Right hindlimb (tissue), 1 donor: ENCODE measurements around the gene CRYAB.
"Not testable (repeated sequence)": the region's sequence is repeated elsewhere in the genome, so short reads cannot be mapped to it uniquely, and the experiment has no call there.

Source experiments
- DNase-seq: peaks from one replicate; pipeline ENCODE4 v3.0.0-alpha.2; 2018

CRYAB gene

DNA sequence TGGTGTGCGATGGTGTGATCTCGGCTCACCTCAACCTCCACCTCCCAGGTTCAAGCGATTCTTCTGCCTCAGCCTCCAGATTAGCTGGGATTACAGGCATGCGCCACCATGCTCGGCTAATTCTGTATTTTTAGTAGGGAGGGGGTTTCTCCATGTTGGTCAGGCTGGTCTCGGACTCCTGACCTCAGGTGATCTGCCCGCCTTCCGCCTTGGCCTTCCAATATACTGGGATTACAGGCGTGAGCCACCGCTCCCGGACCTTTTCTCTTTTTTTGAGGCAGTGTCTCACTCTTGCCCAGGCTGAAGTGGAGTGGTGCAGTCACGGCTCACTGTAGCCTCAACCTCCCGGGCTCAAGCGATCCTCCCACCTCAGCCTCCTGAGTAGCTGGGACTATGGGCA is 21.6 kb upstream of the CRYAB start:
- not testable (repeated sequence) for DNase-seq

GRCh38 chr11:111932611-111932950 is 21.0 kb upstream of the CRYAB start:
- no peak for DNase-seq

GRCh38 chr11:111930472-111930871 is 18.9 kb upstream of the CRYAB start:
- DNase-seq = no peak

DNA sequence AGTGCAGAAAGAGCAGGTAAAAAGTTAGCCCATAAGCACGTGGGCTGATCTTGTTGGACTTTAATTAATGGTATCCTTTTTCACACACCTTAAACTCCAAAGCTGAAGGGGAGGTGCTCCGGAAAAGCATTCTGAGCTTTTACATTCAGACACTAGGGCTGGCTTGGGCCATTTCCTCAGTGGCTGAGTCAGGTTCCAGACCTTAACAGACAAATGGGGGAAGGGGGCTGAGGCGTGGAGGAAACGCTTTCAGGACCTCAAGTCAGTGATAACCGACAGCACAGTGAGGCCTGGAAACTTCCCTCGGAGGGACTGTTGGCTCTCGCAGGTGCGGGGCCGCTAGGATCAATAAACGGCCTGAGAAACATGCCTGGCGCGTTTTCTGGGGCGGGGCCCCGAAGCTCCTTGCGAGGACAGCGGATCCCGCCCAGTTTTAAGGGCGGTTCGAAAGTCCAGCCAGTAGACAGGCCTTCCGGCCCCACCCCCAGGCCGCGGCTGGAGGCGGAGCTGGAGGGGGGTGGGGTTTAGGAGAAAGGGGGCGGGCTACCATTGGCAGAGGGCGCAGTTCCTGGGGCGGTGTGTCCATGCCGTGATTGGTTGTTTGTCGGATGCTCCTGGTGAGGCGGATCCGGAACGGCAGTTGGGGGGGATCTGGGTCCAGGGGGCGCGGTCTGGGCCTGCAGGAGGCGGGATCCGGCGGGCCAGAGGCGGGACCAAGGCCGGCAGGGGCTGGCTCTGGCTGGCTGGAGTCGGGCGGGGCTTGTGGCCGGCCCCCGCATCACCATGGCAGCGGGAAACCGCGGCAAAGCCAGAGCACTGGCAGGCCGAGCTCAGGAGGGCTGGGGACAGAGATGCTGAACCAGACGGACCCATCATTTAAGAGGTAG is 15.2 kb upstream of the CRYAB start:
- DNase-seq = peak; percentile 99

DNA sequence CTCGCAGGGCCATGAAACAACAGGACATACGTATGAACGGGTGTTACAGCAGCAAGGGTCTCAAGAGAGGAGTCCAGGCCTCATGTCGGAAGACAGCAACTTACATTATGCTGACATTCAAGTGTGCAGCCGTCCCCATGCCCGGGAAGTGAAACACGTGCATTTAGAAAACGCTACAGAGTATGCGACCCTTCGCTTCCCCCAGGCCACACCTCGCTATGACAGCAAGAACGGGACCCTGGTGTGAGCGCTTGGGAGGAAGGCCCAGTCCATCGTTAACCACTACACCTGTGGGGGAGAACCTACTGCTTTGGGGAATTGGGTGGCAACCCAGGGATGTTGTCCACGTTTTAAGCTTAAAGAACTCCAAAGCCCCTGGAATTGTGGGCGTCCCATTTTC is 14.4 kb upstream of the CRYAB start:
- DNase-seq = no peak

- DNase-seq = no peak
These were observed 12.4 kb upstream of the CRYAB start for GRCh38 chr11:111923951-111924350.

- DNase-seq = no peak
These were observed 11.8 kb upstream of the CRYAB start for GRCh38 chr11:111923351-111923788.

DNA sequence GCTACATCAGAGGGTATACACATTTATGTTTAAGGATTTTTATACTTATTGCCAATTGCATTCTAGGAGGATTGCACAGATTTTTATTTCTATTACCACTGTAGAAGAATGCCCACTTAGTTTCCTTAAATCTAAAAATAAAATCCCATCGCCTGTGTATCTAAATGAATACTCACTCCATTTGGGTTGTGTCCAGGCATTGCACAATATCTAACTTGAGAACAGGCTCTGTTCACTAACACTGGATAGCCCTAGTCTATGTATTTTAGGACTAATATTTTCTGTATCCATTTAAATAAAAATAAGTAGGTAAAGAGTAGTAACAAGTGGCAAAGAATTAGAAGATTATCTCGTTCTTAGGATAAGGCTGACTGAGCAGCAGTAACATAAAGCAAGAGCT is 11.2 kb upstream of the CRYAB start:
- DNase-seq = no peak

DNA sequence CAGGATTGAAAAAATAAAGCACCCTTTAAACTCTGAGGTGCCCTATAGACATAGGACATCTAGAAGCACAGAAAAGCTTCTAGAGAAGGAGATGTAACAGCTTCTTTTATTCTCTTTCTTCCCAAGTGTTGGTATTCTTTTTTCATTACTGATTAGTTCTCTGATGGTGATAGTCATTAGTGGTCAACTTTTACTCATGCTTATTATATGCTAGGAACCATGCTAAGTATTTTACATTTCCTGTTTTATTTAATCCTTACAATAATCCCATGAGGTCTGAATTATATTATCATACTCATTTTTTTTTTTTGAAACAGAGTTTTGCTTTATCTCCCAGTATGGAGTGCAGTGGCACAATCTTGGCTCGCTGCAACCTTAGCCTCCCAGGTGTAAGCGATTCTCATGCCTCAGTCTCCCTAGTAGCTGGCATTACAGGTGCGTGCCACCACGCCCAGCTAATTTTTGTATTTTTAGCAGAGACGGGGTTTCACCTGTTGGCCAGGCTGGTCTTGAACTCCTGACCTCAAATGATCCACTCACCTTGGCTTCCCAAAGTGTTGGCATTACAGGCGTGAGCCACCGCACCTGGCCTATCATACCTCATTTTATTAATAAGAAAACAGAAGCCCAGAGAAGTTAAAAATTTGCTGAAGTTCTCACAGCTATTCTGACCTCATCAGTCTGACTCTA is 10.1 kb upstream of the CRYAB start:
- no peak for DNase-seq

DNA sequence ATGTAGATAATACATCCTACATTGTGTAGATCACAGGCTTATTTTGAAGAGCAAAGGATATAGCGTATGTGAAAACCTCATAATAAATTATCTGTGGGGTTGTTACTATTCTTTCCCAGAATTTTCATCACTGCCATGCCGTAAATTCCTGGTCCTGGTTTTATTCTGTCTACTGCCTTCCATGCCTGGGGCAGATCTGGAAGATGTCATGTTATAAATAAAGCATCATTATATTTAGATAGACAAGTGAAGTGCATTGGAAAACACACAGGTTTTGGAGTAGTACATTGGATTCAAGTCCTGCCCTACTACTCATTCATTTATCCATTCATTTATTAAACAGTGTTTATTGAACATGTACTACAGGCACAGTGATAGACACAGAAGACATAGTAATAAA is 9.3 kb upstream of the CRYAB start:
- DNase-seq = no peak

DNA sequence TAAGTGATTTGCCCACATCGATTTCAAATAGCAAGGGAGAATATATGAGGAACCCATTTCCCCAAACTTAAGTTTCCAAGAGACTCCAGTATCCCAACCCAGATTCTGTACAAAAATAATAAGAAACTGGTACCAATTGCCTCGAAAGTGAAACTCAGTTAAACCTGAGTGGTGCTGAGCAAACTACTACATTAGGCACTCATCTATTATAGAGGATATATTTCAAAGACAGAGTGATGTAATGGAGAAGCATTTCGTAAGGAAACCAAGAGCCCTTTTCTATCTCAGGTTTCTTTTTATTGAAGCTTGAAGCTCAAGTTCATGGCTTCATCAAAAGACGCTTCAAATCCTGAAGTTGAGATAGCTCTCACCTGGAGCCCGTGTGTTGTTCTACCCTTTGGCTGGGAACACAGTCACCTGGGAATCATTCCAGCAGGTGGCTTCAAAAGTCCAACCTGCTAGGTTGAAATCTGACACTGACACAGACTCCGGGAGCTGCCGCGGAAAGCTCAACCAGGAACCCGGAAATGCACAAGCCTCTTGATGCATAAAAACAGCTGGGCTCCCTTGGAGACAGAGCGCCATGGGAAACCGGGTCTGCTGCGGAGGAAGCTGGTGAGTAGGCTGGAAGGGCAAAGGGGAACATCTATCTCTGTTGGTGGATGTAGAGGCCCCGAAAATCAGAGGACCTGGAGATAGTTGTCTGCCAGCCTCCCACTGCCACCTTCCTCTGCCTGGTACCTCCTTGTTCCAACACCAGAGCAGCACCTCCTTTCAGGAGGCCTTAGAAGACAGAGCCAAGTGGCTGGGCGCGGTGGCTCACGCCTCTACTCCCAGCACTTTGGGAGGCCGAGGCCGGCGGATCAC is 7.1 kb upstream of the CRYAB start, which contains the start of gene C11orf52:
Gene C11orf52 (plus strand): TSS at position 524 of the 867 bp plus-strand sequence. CDS start 60 bp downstream, at position 584.
- DNase-seq = peak; percentile 62

DNA sequence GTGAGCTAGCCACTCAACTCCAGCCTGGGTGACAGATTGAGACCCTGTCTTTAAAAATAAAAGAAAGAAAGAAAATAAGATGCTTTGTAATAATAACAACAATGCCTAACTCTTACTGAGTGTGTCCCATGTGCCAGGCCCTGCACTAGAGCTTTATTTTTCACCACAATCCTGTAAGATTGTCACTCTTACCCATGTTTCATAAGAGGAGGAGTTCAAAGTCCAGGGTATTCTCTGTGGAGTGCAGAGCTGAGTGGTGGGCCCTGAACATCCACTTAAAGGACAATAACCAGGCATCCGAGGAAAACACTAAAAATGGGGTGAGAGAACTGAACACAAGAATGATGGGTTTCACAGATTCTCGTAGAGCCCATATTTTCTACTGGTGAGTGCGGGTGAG is 6.2 kb upstream of the CRYAB start:
- no peak for DNase-seq

DNA sequence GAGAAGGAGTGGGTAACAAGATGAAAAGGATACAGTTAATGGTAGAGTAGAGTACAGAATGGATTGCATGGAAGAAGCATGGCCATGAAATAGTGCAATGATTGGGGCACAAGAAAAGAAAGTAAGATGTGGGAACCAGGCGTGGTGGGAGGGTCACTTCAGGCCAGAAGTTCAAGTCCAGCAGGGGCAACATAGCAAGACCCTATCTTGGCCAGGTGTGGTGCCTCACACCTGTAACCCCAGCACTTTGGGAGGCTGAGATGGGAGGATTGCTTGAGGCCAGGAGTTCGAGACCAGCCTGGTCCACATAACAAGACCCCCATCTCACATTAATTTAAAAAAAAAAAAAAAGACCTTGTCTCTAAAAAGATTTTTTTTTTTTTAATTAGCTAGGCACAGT is 5.7 kb upstream of the CRYAB start:
- DNase-seq = no peak

DNA sequence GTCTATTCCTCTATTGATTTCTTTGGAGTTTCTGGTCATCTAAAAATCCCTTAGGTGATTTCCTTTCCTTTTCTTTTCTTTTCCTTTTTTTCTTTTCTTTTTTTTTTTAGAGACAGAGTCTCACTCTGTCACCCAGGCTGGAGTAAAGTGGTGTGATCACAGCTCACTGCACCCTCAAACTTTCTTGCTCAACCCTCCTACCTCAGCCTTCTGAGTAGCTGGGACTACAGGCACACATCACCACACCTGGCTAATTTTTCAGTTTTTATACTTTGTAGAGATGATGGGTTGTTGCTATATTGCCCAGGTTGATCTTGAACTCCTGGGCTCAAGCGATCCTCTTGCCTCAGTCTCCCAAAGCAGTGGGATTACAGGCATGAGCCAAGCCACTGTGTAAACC is 5.2 kb upstream of the CRYAB start:
- DNase-seq = no peak

DNA sequence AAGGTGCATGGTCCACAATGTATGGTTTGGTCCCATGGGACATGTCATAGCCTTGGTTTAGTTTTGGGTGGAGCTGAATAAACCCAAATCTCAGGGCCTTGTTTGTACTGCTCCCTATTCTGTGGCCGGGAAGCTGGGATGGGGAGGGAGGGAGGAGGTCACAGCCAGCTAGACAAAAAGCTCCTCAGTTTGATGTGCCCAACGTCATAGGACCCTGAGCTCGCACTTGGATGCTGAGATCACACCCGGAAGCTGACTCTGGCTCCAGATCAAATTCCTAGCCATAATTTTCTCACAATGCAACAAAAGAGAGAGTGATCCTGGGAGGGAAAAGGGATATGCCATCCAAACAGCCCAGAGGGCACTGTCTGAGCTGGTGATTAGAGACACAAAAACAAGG is 2.4 kb upstream of the CRYAB start:
- DNase-seq = peak; percentile 65

- peak; percentile 47 for DNase-seq
These were observed 1.7 kb upstream of the CRYAB start for GRCh38 chr11:111913031-111913861.

DNA sequence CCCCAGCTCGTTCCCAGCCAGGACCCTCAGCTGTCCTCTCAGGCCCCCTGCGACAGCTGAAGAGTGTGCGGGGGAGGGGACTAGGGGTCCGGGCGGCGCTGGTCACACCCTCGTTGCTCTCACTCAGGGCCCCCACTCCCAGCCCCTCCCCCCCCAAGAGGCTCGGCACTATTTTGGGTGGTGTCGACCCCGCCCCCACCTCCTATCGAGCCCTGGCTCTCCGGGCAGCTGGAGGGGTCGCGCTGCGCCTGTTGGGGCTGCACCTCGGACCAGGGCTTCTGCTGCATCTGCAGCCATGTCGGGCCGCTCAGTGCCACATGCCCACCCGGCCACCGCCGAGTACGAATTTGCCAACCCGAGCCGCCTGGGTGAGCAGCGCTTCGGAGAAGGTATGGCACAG is 965 bp upstream of the CRYAB start, which contains the start of gene HSPB2:
Gene HSPB2 (plus strand): TSS at position 200 of the 400 bp plus-strand sequence. CDS start 96 bp downstream, at position 296.
- peak; percentile 74 for DNase-seq

- DNase-seq = no peak
These were observed 651 bp downstream of the CRYAB start for GRCh38 chr11:111910676-111911562.

DNA sequence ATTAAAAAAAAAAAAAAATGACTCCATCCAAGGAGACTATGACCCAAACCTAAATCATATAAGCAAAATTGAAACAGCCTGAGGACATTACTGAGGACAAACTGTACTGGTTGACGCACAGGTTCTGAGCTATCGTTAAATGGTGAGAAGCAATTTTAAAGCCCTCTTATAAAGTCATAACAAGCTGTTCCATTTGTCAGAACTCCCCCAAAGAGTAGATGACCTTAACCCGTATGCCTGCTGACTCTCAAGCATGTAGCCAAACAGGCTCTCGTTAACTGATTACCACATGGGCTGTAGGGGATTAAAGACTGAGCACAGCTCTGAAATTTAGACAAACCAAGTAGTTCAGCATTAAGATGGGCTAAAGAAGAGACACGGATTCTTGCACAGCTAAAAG is 2.2 kb downstream of the CRYAB start:
- DNase-seq = no peak

DNA sequence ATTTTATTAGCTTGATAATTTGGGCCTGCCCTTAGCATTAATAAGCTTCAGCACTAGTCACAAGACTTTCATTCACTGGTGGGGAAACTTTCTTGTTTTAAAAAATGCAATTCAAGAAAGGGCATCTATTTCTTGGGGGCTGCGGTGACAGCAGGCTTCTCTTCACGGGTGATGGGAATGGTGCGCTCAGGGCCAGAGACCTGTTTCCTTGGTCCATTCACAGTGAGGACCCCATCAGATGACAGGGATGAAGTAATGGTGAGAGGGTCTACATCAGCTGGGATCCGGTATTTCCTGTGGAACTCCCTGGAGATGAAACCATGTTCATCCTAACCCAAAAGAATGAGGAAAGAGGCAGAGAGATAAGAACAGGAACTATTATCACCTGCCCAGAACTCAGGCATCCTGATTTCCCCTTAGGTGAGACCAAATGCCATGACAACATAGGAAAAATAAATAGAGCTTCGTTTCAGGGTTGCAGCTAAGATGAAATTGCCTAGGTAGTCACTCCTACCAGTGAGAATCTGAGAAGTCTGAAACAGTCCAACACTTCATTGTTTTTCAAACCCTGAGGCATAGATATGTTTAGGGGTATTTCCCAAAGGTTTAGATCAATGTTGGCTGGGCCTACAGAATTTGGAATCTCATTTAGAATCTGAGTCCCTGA is 2.8 kb downstream of the CRYAB start:
- no peak for DNase-seq

DNA sequence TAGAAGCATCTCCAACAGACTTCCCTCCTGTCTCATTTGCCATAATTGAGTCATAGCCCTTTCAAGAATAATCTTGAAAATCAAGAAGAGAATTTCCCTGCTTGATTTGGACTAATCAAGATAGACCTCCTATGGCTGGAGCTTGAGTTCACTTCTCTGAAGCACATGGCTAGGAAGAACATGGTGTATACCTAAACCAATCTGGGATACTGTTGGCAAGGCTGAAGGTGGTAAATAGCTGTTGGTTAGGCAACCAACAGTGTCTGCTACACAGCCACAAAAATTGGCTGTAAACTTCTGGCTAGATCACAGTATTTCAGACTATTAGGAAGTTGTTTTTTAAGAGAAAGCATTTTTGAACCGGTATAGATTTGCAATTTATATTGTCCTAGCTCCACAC is 4.9 kb downstream of the CRYAB start:
- no peak for DNase-seq
